Medulla oblongata (tissue), 1 donor: ENCODE results near the gene SNPH.

ENCODE experiments used
- DNase-seq: peaks from one replicate; pipeline ENCODE4 v3.0.0-alpha.2; 2015; ENCODE audit errors: extremely low spot score

SNPH gene

GRCh38 chr20:1307171-1307570, 41.1 kb downstream of the SNPH start:
- DNase-seq = no peak

- no peak for DNase-seq
Measured at GRCh38 chr20:1307571-1307971, 41.5 kb downstream of the SNPH start.

GRCh38 chr20:1308067-1308701, 42.1 kb downstream of the SNPH start:
- no peak for DNase-seq

GRCh38 chr20:1308702-1309095, 42.6 kb downstream of the SNPH start:
- DNase-seq = no peak

GRCh38 chr20:1309439-1309847, 43.3 kb downstream of the SNPH start:
- DNase-seq = no peak

GRCh38 chr20:1310071-1310470, 44.0 kb downstream of the SNPH start:
- DNase-seq = peak; percentile 33

- DNase-seq = no peak
Measured at GRCh38 chr20:1310506-1311190, 44.6 kb downstream of the SNPH start.

GRCh38 chr20:1312308-1312707, 46.2 kb downstream of the SNPH start:
- DNase-seq = no peak

- no peak for DNase-seq
Measured at GRCh38 chr20:1312904-1313235, 46.8 kb downstream of the SNPH start.

- DNase-seq = peak; percentile 88
Measured at GRCh38 chr20:1313236-1313964, 47.3 kb downstream of the SNPH start.

GRCh38 chr20:1315804-1316203, 49.7 kb downstream of the SNPH start:
- DNase-seq = no peak

GRCh38 chr20:1317545-1318255, 51.6 kb downstream of the SNPH start:
- no peak for DNase-seq

- DNase-seq = no peak
Measured at GRCh38 chr20:1319051-1319450, 53.0 kb downstream of the SNPH start.

GRCh38 chr20:1319462-1319861, 53.4 kb downstream of the SNPH start:
- no peak for DNase-seq

GRCh38 chr20:1320016-1320415, 53.9 kb downstream of the SNPH start:
- no peak for DNase-seq

- no peak for DNase-seq
Measured at GRCh38 chr20:1320902-1321653, 55.0 kb downstream of the SNPH start.

GRCh38 chr20:1321654-1321939, 55.5 kb downstream of the SNPH start:
- DNase-seq = no peak

GRCh38 chr20:1322511-1323245, 56.6 kb downstream of the SNPH start:
- no peak for DNase-seq

GRCh38 chr20:1323256-1323655, 57.2 kb downstream of the SNPH start:
- no peak for DNase-seq

GRCh38 chr20:1323830-1324597, 57.9 kb downstream of the SNPH start:
- DNase-seq = no peak
